Measurements from ENCODE around the gene FTCD.

The FTCD gene

GRCh38 chr21:46116189-46116775 lies 39.1 kb downstream of the FTCD start:
- no peak for TF ChIP-seq CTCF (IDR thresholded peaks at IDR 0.05; ENCODE audit: extremely low read depth, insufficient read depth, missing control alignments)
- no peak for DNase-seq (ENCODE audit: low spot score)
- in situ Hi-C loops (cut with MboI; ENCODE audit: low pct_unique_long_range_greater_than_20kb, low sequenced_read_pairs, unreplicated experiment), result no loop called here

GRCh38 chr21:46115441-46116188 lies 39.8 kb downstream of the FTCD start:
- no peak for TF ChIP-seq CTCF (IDR thresholded peaks at IDR 0.05; ENCODE audit: extremely low read depth, insufficient read depth, missing control alignments)
- DNase-seq (ENCODE audit: low spot score), result no peak
- in situ Hi-C loops (cut with MboI; ENCODE audit: low pct_unique_long_range_greater_than_20kb, low sequenced_read_pairs, unreplicated experiment), result no loop called here

GRCh38 chr21:46114963-46115362 lies 40.4 kb downstream of the FTCD start:
- DNase-seq (ENCODE audit: low spot score), result no peak
- TF ChIP-seq CTCF (IDR thresholded peaks at IDR 0.05; ENCODE audit: extremely low read depth, insufficient read depth, missing control alignments), result no peak
- in situ Hi-C loops (cut with MboI; ENCODE audit: low pct_unique_long_range_greater_than_20kb, low sequenced_read_pairs, unreplicated experiment), result no loop called here

GRCh38 chr21:46113497-46114176 lies 41.7 kb downstream of the FTCD start:
- in situ Hi-C loops (cut with MboI; ENCODE audit: low pct_unique_long_range_greater_than_20kb, low sequenced_read_pairs, unreplicated experiment), result no loop called here
- no peak for TF ChIP-seq CTCF (IDR thresholded peaks at IDR 0.05; ENCODE audit: extremely low read depth, insufficient read depth, missing control alignments)

GRCh38 chr21:46112725-46113215 lies 42.6 kb downstream of the FTCD start:
- in situ Hi-C loops (cut with MboI; ENCODE audit: low pct_unique_long_range_greater_than_20kb, low sequenced_read_pairs, unreplicated experiment), result no loop called here
- DNase-seq (ENCODE audit: low spot score), result no peak
- no peak for TF ChIP-seq CTCF (IDR thresholded peaks at IDR 0.05; ENCODE audit: extremely low read depth, insufficient read depth, missing control alignments)

More at GRCh38 chr21:46113497-46114176, 41.7 kb downstream of the FTCD start:
- DNase-seq (ENCODE audit: low spot score), result no peak

- TF ChIP-seq CTCF (IDR thresholded peaks at IDR 0.05; ENCODE audit: extremely low read depth, insufficient read depth, missing control alignments), result no peak
- in situ Hi-C loops (cut with MboI; ENCODE audit: low pct_unique_long_range_greater_than_20kb, low sequenced_read_pairs, unreplicated experiment), result no loop called here
- DNase-seq (ENCODE audit: low spot score), result no peak
Observed at GRCh38 chr21:46111857-46112724, 43.3 kb downstream of the FTCD start.
